Nephron (organoid): ENCODE results near the gene ACE2.
"Not testable (repeated sequence)": the region's sequence is repeated elsewhere in the genome, so short reads cannot be mapped to it uniquely, and the experiment has no call there.

ENCODE experiments used
- H3K27ac Mint-ChIP-seq, 3 experiments: 2 replicates each; pipeline ENCODE4 v1.8.0; 2020; ENCODE audit warnings: mixed read lengths in 3 of 3, mild to moderate bottlenecking in 2 of 3, moderate library complexity in 1 of 3
- H3K27me3 Mint-ChIP-seq: 2 replicates; pipeline ENCODE4 v1.8.0; 2021; ENCODE audit warnings: low read depth, mild to moderate bottlenecking, moderate library complexity, mixed read lengths
- H3K36me3 Mint-ChIP-seq: 2 replicates; pipeline ENCODE4 v1.8.0; 2020; ENCODE audit warnings: low read depth, mixed read lengths
- H3K4me1 Mint-ChIP-seq: 2 replicates; pipeline ENCODE4 v1.8.0; 2020; ENCODE audit warnings: mixed read lengths
- H3K4me3 Mint-ChIP-seq, 3 experiments: 2 replicates each; pipeline ENCODE4 v1.8.0; 2020; ENCODE audit warnings: mild to moderate bottlenecking in 3 of 3, mixed read lengths in 3 of 3, moderate library complexity in 2 of 3
- H3K9me3 Mint-ChIP-seq: 2 replicates; pipeline ENCODE4 v1.8.0; 2020; ENCODE audit warnings: mixed read lengths
- CTCF ChIP-seq, 3 experiments: fragments of 200-600 bp; sonication (generic); IDR thresholded peaks; one replicate each; pipeline ENCODE4 v1.5.0; 2021; ENCODE audit warnings: antibody characterized with exemption in 3 of 3; ENCODE audit not compliant: unreplicated experiment in 3 of 3

Gene ACE2

DNA sequence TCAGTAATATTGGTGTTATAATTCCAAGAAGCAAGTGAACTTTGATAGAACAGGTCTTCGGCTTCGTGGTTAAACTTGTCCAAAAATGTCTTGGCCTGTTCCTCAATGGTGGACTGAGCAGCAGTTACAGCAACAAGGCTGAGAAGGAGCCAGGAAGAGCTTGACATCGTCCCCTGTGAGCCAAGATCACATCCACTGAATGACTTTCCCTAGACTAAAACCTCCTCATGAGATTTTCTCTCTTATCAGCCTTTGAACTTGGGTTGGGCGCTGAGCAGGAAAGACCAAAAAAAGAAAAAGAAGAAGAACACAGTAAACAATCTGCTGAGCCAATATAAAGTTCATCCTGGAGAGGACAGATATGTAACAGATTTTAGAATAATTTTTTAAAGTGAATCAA lies at the start of gene ACE2:
Gene ACE2 (minus strand): TSS at position 216 of the 400 bp plus-strand sequence. CDS start 49 bp downstream, at position 167.
- H3K9me3 Mint-ChIP-seq, result no peaks in the 10 kb centered on the region
- no peaks in the 10 kb centered on the region for H3K27me3 Mint-ChIP-seq
- H3K36me3 Mint-ChIP-seq, result no peaks in the 10 kb centered on the region
- peak within 1 kb of the TSS in 2 of 3 experiments; percentile 8 to 26 for H3K27ac Mint-ChIP-seq
- H3K4me1 Mint-ChIP-seq, result no peaks in the 10 kb centered on the region
- no peak for TF ChIP-seq CTCF (IDR thresholded peaks at IDR 0.05; ENCODE audit: unreplicated experiment in 3 of 3)
- no peak within 1 kb of the TSS for H3K4me3 Mint-ChIP-seq

DNA sequence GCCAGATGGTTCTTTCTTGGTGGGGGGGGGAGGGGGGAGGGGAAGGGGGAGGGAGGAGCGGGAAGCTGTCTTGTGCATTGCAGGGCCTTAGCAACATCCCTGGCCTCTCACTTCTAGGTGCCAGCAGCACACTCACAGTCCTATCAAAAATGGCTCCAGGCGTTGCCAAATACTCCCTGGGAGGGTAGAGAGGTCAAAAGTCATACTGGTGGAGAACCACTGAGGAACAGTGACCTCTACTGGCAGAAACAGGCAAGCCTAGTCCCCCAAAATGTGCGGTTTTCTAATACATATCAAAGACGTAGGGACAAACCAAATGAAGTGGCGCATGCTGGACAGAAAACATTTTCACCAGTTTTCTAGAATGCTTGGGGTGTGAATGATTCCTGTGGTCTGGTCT lies 46.8 kb upstream of the ACE2 start:
- H3K4me3 Mint-ChIP-seq, H3K4me1 Mint-ChIP-seq, H3K36me3 Mint-ChIP-seq, H3K9me3 Mint-ChIP-seq, H3K27me3 Mint-ChIP-seq, H3K27ac Mint-ChIP-seq: not testable (repeated sequence)

GRCh38 chrX:15646543-15646942 lies 45.8 kb upstream of the ACE2 start:
- Mint-ChIP-seq H3K4me1 (no peaks in the 10 kb centered on the region), H3K27ac (no peak overlapping the region), H3K9me3 (no peaks in the 10 kb centered on the region), H3K27me3 (no peaks in the 10 kb centered on the region), H3K36me3 (no peaks in the 10 kb centered on the region), H3K4me3 (no peak overlapping the region)
- TF ChIP-seq CTCF (IDR thresholded peaks at IDR 0.05; ENCODE audit: unreplicated experiment in 3 of 3), result no peak

DNA sequence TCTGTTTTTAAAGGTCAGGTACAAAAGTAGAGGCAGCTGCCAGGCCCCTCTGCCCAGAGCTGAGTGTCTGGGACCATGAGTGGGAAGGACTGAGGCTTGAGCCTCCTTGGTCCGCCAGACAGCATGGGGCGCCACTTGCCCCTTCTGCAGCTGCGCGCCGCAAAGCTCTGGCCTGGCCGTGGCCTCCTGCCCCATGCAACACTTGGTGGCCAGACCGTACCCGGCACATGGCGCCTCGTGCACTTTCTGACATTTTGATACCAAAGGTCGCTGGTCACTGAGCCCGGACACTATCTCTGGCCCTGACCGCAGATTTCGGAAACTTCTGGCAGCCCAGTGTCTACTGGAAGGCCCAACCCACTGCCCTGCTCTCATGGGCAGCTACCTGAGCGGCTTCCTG lies 45.3 kb upstream of the ACE2 start:
- no peak for TF ChIP-seq CTCF (IDR thresholded peaks at IDR 0.05; ENCODE audit: unreplicated experiment in 3 of 3)
- no peaks in the 10 kb centered on the region for H3K27me3 Mint-ChIP-seq
- no peaks in the 10 kb centered on the region for H3K36me3 Mint-ChIP-seq
- H3K27ac Mint-ChIP-seq, result no peak overlapping the region
- H3K9me3 Mint-ChIP-seq, result no peaks in the 10 kb centered on the region
- H3K4me3 Mint-ChIP-seq, result no peak overlapping the region
- H3K4me1 Mint-ChIP-seq, result no peaks in the 10 kb centered on the region

- no peak for TF ChIP-seq CTCF (IDR thresholded peaks at IDR 0.05; ENCODE audit: unreplicated experiment in 3 of 3)
- Mint-ChIP-seq H3K9me3 (no peaks in the 10 kb centered on the region), H3K27ac (no peak overlapping the region), H3K36me3 (no peaks in the 10 kb centered on the region), H3K27me3 (no peaks in the 10 kb centered on the region), H3K4me1 (no peaks in the 10 kb centered on the region), H3K4me3 (no peak overlapping the region)
Measured at GRCh38 chrX:15645266-15645665, 44.5 kb upstream of the ACE2 start.

DNA sequence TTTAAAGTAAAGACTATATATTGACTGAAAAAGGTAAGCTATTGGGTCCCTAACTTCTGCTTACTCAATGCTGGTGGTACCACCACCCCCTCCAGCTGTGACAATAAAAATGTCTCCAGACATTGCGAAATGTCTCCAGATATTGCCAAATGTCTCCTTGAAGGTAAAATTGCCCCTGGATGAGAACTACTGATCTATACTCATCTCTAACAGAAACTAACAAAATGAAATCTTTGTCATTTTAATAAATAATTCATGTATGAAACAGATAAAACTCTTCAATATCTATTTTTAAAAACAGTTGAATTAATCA lies 43.8 kb upstream of the ACE2 start:
- no peak for TF ChIP-seq CTCF (IDR thresholded peaks at IDR 0.05; ENCODE audit: unreplicated experiment in 3 of 3)
- Mint-ChIP-seq H3K4me3 (no peak overlapping the region), H3K4me1 (no peaks in the 10 kb centered on the region), H3K27ac (no peak overlapping the region), H3K36me3 (no peaks in the 10 kb centered on the region), H3K9me3 (no peaks in the 10 kb centered on the region), H3K27me3 (no peaks in the 10 kb centered on the region)
